ENCODE results near the gene CELF2.

The CELF2 gene

GRCh38 chr10:11328264-11329061, 310.8 kb downstream of the CELF2 start:
- ATAC-seq, result no peak
- TF ChIP-seq ARNTL (CRISPR knock-in tag; IDR thresholded peaks at IDR 0.05; ENCODE audit: borderline replicate concordance, low read depth) (no peak), SNAI2 (CRISPR knock-in tag; IDR thresholded peaks at IDR 0.05) (no peak), GLIS3 (CRISPR knock-in tag; IDR thresholded peaks at IDR 0.05) (no peak), CSDC2 (CRISPR knock-in tag; IDR thresholded peaks at IDR 0.05) (no peak), CREB5 (CRISPR knock-in tag; IDR thresholded peaks at IDR 0.05; ENCODE audit: low read depth) (no peak), ZC3H10 (CRISPR knock-in tag; IDR thresholded peaks at IDR 0.05) (no peak), PPARA (CRISPR knock-in tag; IDR thresholded peaks at IDR 0.05; ENCODE audit: borderline replicate concordance) (no peak), ZFP3 (CRISPR knock-in tag; IDR thresholded peaks at IDR 0.05) (no peak)
- TF ChIP-seq, protein P1, sequence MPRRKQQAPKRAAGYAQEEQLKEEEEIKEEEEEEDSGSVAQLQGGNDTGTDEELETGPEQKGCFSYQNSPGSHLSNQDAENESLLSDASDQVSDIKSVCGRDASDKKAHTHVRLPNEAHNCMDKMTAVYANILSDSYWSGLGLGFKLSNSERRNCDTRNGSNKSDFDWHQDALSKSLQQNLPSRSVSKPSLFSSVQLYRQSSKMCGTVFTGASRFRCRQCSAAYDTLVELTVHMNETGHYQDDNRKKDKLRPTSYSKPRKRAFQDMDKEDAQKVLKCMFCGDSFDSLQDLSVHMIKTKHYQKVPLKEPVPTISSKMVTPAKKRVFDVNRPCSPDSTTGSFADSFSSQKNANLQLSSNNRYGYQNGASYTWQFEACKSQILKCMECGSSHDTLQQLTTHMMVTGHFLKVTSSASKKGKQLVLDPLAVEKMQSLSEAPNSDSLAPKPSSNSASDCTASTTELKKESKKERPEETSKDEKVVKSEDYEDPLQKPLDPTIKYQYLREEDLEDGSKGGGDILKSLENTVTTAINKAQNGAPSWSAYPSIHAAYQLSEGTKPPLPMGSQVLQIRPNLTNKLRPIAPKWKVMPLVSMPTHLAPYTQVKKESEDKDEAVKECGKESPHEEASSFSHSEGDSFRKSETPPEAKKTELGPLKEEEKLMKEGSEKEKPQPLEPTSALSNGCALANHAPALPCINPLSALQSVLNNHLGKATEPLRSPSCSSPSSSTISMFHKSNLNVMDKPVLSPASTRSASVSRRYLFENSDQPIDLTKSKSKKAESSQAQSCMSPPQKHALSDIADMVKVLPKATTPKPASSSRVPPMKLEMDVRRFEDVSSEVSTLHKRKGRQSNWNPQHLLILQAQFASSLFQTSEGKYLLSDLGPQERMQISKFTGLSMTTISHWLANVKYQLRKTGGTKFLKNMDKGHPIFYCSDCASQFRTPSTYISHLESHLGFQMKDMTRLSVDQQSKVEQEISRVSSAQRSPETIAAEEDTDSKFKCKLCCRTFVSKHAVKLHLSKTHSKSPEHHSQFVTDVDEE (CRISPR knock-in tag; IDR thresholded peaks at IDR 0.05), result no peak

DNA sequence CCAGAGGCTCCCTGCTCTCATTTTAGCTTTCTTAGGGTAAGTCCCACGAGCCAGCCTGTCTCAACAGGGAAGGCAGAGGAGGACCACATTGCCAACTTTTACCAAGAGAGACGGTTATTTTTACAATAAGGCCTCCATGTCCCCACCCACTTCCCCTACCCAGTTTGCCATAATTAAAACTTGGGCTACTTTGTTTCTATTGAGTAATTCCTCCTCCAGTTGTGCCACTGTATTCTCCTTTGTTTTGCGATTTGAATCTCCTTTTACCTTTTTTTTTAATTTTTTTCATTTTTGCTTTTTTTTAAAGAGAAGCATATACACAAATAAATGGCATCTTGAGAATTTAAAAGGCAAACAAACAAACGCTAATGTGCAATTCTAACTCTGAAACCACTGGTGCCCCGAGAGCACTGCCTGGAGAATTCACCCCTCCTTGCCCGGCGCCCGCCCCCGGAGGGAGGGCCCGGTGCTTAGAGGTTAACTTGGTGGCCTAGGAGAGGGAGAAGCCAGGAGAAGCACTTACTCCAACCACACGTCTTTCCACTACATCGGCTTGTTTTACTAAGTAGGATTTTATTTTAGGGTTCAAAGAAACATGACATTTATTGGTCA, 311.5 kb downstream of the CELF2 start:
- no peak for TF ChIP-seq ARNTL (CRISPR knock-in tag; IDR thresholded peaks at IDR 0.05; ENCODE audit: borderline replicate concordance, low read depth)
- no peak for TF ChIP-seq ZFP30 (CRISPR knock-in tag; IDR thresholded peaks at IDR 0.05)
- TF ChIP-seq CSDC2 (CRISPR knock-in tag; IDR thresholded peaks at IDR 0.05), result no peak
- no peak for TF ChIP-seq GLIS3 (CRISPR knock-in tag; IDR thresholded peaks at IDR 0.05)
- TF ChIP-seq OSR1 (CRISPR knock-in tag; IDR thresholded peaks at IDR 0.05), result no peak
- TF ChIP-seq BACH2 (CRISPR knock-in tag; IDR thresholded peaks at IDR 0.05; ENCODE audit: borderline replicate concordance), result no peak
- TF ChIP-seq, protein P2, sequence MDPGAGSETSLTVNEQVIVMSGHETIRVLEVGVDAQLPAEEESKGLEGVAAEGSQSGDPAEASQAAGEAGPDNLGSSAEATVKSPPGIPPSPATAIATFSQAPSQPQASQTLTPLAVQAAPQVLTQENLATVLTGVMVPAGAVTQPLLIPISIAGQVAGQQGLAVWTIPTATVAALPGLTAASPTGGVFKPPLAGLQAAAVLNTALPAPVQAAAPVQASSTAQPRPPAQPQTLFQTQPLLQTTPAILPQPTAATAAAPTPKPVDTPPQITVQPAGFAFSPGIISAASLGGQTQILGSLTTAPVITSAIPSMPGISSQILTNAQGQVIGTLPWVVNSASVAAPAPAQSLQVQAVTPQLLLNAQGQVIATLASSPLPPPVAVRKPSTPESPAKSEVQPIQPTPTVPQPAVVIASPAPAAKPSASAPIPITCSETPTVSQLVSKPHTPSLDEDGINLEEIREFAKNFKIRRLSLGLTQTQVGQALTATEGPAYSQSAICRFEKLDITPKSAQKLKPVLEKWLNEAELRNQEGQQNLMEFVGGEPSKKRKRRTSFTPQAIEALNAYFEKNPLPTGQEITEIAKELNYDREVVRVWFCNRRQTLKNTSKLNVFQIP (CRISPR knock-in tag; IDR thresholded peaks at IDR 0.05; ENCODE audit: borderline replicate concordance, low read depth), result no peak
- TF ChIP-seq, protein P1 (CRISPR knock-in tag; IDR thresholded peaks at IDR 0.05), result no peak
- TF ChIP-seq ISL1 (CRISPR knock-in tag; IDR thresholded peaks at IDR 0.05), result no peak
- TF ChIP-seq PPARA (CRISPR knock-in tag; IDR thresholded peaks at IDR 0.05; ENCODE audit: borderline replicate concordance), result no peak
- no peak for ATAC-seq

- TF ChIP-seq ESRRG (CRISPR knock-in tag; IDR thresholded peaks at IDR 0.05) (no peak), CREB5 (CRISPR knock-in tag; IDR thresholded peaks at IDR 0.05; ENCODE audit: low read depth) (no peak)
- no peak for ATAC-seq
These were observed 312.8 kb downstream of the CELF2 start for GRCh38 chr10:11330383-11331045.

All from SK-N-SH treated with all-trans-retinoic acid at 6 μM for 48 hours (cell line).